OCI-LY1 (cell line): ENCODE data around the gene GNB1L.

Experiments used
- H2AFZ ChIP-seq: fragments of 200-600 bp; sonication (generic), shearing (Covaris generic); 2 replicates; pipeline ENCODE4 v1.6.0; 2014; ENCODE audit warnings: antibody characterized with exemption, mild to moderate bottlenecking, low read length
- H3F3A ChIP-seq: fragments of 200-600 bp; sonication (generic), shearing (Covaris generic); 2 replicates; pipeline ENCODE4 v1.6.0; 2014; ENCODE audit warnings: mild to moderate bottlenecking, antibody characterized with exemption, low read length, moderate library complexity; ENCODE audit not compliant: insufficient read depth
- H3K27ac ChIP-seq: fragments of 200-600 bp; sonication (generic); 2 replicates; pipeline ENCODE4 v1.5.1; 2014; ENCODE audit warnings: low read length, mixed run types, mild to moderate bottlenecking, low read depth; ENCODE audit not compliant: poor library complexity, severe bottlenecking
- H3K27me3 ChIP-seq: fragments of 200-600 bp; sonication (generic); 2 replicates; pipeline ENCODE4 v1.6.0; 2014; ENCODE audit warnings: antibody characterized with exemption, mild to moderate bottlenecking, low read length, moderate library complexity; ENCODE audit not compliant: insufficient read depth
- H3K36me3 ChIP-seq: fragments of 200-600 bp; sonication (generic); 2 replicates; pipeline ENCODE4 v1.6.1; 2014; ENCODE audit warnings: mild to moderate bottlenecking, antibody characterized with exemption, low read length, moderate library complexity, mixed read lengths; ENCODE audit not compliant: insufficient read depth
- H3K4me1 ChIP-seq: fragments of 200-600 bp; sonication (generic); 2 replicates; pipeline ENCODE4 v1.5.1; 2014; ENCODE audit warnings: mild to moderate bottlenecking, low read length, moderate library complexity; ENCODE audit not compliant: insufficient read depth, severe bottlenecking
- H3K4me2 ChIP-seq: fragments of 200-600 bp; sonication (generic), shearing (Covaris generic); 2 replicates; pipeline ENCODE4 v1.6.1; 2014; ENCODE audit warnings: low read length
- H3K4me3 ChIP-seq: fragments of 200-600 bp; sonication (generic); 2 replicates; pipeline ENCODE4 v1.5.1; 2014; ENCODE audit warnings: low read length, low read depth, mild to moderate bottlenecking, mixed read lengths; ENCODE audit not compliant: poor library complexity, severe bottlenecking
- H3K79me2 ChIP-seq: fragments of 200-600 bp; shearing (Covaris generic); 2 replicates; pipeline ENCODE4 v1.6.1; 2016; ENCODE audit warnings: mixed run types, low read length, mixed read lengths; ENCODE audit not compliant: insufficient read depth
- H3K9ac ChIP-seq: fragments of 200-600 bp; sonication (generic), shearing (Covaris generic); 2 replicates; pipeline ENCODE4 v1.6.1; 2014; ENCODE audit warnings: mild to moderate bottlenecking, low read length, mixed read lengths
- H3K9me2 ChIP-seq: fragments of 200-600 bp; sonication (generic), shearing (Covaris generic); 2 replicates; pipeline ENCODE4 v1.6.1; 2014; ENCODE audit warnings: low read depth, mild to moderate bottlenecking, low read length, mixed read lengths
- H3K9me3 ChIP-seq: fragments of 200-600 bp; shearing (Covaris generic); 2 replicates; pipeline ENCODE4 v1.6.1; 2014; ENCODE audit warnings: low read length, mixed read lengths
- H4K20me1 ChIP-seq: fragments of 200-600 bp; sonication (generic), shearing (Covaris generic); 2 replicates; pipeline ENCODE4 v1.6.0; 2016; ENCODE audit warnings: mild to moderate bottlenecking, low read length; ENCODE audit not compliant: insufficient read depth
- EZH2 ChIP-seq: fragments of 200-600 bp; sonication (generic), shearing (Covaris generic); IDR thresholded peaks from 2 replicates; pipeline ENCODE4 v1.8.0; 2017; ENCODE audit warnings: borderline replicate concordance, mixed run types, mild to moderate bottlenecking, antibody characterized with exemption, low read length, moderate library complexity, mixed read lengths
- TF ChIP-seq, protein P1 (sequence below): fragments of 200-600 bp; sonication (generic), shearing (Covaris generic); IDR thresholded peaks from 2 replicates; pipeline ENCODE4 v1.5.1; 2017; ENCODE audit warnings: mild to moderate bottlenecking, antibody characterized with exemption, low read length, moderate library complexity, mixed read lengths

Gene GNB1L

DNA sequence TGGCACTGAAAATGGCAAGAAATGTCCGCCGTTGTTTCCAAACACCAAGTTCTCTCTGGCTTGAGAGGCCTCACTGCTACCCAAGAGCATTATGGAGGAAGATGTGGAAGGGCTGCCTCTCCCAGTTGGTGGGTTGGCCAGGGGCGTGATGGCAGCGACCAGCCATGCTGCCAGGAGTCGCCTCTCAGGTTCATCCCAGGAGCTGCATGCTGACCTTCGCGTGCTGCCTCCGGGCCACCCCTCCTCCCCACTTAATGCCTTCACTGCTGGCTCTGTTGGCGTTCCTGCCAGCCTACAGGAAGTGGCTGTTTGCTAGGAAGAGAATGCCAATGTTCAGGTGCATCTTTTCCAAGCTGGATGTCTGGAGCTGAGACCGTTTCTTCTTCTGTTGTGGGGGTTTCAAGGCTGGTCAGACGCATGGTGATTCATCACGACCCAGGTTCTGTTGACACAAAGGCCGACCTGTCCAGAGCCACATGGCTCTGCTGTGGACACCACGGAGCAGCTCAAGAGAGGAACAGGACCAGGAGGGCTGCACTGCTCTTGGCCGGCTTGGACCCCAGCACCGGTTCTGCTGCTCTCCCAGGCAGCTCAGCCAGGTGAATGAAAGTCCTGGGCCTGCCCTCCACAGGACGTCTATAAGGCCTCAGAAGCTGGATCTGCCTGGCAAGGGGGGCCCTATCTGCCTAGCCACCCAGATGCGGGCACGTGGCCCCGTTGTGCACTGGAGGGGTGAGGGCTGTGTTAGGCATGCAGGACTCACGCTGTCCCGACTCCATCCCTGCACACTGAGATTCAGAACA, 69.0 kb downstream of the GNB1L start:
- Histone ChIP-seq H3K27ac (no peak overlapping the region), H3K4me3 (no peak overlapping the region), H3K4me2 (no peak overlapping the region), H3K36me3 (0 out of 2 replicates have a peak, but pooled peaks cover 7% of the 10 kb centered on the region), H4K20me1 (no peaks in the 10 kb centered on the region), H3F3A (no peaks in the 10 kb centered on the region), H3K9ac (no peak overlapping the region), H2AFZ (no peak overlapping the region), H3K9me3 (0 out of 2 replicates have a peak, but pooled peaks cover 3% of the 10 kb centered on the region), H3K4me1 (no peaks in the 10 kb centered on the region), H3K79me2 (no peaks in the 10 kb centered on the region), H3K27me3 (no peaks in the 10 kb centered on the region), H3K9me2 (no peaks in the 10 kb centered on the region)
- TF ChIP-seq, protein P1, sequence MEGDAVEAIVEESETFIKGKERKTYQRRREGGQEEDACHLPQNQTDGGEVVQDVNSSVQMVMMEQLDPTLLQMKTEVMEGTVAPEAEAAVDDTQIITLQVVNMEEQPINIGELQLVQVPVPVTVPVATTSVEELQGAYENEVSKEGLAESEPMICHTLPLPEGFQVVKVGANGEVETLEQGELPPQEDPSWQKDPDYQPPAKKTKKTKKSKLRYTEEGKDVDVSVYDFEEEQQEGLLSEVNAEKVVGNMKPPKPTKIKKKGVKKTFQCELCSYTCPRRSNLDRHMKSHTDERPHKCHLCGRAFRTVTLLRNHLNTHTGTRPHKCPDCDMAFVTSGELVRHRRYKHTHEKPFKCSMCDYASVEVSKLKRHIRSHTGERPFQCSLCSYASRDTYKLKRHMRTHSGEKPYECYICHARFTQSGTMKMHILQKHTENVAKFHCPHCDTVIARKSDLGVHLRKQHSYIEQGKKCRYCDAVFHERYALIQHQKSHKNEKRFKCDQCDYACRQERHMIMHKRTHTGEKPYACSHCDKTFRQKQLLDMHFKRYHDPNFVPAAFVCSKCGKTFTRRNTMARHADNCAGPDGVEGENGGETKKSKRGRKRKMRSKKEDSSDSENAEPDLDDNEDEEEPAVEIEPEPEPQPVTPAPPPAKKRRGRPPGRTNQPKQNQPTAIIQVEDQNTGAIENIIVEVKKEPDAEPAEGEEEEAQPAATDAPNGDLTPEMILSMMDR, result no peak
- no peak for TF ChIP-seq EZH2

DNA sequence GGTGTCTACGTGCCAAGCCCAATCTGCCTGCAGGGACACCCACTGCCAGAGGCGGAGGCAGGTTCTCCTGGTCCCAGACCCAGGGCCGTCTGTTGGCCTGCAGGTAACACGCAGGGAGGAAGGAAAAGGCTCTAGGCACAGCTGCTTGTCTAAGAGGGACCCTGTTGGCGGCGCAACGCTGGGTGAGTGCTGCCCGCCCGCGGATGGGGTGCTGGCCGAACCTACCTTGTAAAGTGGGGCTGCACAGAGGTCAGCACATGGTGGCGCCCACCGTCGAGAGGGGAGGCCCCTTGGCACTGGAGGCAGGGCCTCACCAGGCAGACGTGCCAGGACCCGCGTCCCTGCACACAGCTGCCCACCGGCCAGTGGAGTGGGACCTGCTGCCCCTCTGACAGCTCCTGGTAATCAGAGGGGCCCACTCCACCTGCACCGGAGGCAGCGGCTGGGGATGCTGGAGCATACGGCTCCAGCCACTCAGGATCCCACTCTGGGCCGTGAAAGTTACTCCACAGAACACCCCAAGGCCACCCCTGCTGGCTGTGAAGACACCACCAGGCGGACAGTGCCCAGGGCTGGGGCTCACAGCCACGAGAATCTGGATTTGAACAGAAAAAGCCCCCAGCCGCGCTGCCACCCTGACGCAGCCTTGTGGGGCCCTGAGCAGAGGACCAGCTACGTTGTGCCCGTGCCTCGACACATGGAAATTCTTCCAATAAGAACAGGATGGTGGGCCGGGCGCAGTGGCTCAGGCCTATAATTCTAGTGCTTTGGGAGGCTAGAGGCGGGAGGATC, 70.1 kb downstream of the GNB1L start:
- Histone ChIP-seq H3K27me3 (no peaks in the 10 kb centered on the region), H4K20me1 (no peaks in the 10 kb centered on the region), H3K9ac (no peak overlapping the region), H3K9me3 (0 out of 2 replicates have a peak, but pooled peaks cover 3% of the 10 kb centered on the region), H3K36me3 (no peaks in the 10 kb centered on the region), H3K79me2 (no peaks in the 10 kb centered on the region), H3K27ac (no peak overlapping the region), H3K4me3 (no peak overlapping the region), H3K9me2 (no peaks in the 10 kb centered on the region), H3K4me2 (no peak overlapping the region), H2AFZ (no peak overlapping the region), H3F3A (no peaks in the 10 kb centered on the region), H3K4me1 (peaks cover 8% of the 10 kb centered on the region)
- TF ChIP-seq EZH2, result no peak
- TF ChIP-seq, protein P1, result no peak

DNA sequence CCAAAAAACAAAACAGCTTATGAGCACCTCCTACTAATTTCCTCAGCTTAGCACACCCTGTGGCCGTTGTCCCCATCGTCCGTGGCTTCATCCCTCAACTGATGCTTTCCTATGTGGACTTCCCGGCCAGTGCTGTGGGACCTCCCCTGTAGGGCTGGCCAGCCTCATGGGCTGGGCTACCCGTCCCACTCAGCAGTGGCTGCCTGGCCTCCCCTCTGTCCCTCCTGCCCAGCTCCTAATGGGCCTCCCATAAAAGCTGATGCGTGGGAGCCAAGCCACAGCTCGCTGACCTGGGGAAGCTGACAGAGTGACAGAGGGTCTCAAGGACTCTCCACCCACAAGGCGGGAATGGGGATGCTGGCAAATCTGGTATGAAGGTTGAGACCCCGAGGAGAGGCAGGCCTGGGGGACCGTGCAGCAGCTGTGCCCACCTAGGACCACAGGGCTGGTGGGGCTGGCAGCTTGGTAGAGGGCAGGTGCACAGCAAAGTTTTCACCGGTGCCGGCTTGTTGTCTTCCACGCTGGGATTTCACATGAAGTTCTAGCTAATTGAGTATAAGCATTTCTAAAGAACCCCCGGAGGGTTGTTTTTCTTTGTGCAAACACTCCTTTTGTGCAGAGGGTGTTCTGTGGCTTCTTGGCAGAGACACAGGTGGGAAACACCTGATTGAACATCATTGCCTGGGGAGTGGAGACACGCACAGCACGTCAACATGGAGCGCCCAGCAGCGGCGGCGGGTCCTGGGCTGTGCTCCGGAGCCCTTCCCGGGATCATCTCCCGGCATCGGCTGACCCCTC, 70.9 kb downstream of the GNB1L start:
- H3K27ac ChIP-seq, result no peak overlapping the region
- H3K36me3 ChIP-seq, result no peaks in the 10 kb centered on the region
- H3K79me2 ChIP-seq, result no peaks in the 10 kb centered on the region
- 0 out of 2 replicates have a peak, but pooled peaks cover 3% of the 10 kb centered on the region for H3K9me3 ChIP-seq
- no peaks in the 10 kb centered on the region for H3F3A ChIP-seq
- H3K9ac ChIP-seq, result no peak overlapping the region
- H4K20me1 ChIP-seq, result no peaks in the 10 kb centered on the region
- peaks cover 15% of the 10 kb centered on the region for H3K4me1 ChIP-seq
- H3K27me3 ChIP-seq, result no peaks in the 10 kb centered on the region
- TF ChIP-seq, protein P1, result no peak
- no peak for TF ChIP-seq EZH2
- no peak overlapping the region for H3K4me2 ChIP-seq
- no peak overlapping the region for H3K4me3 ChIP-seq
- no peaks in the 10 kb centered on the region for H3K9me2 ChIP-seq
- H2AFZ ChIP-seq, result no peak overlapping the region
